NCI-H2227 (cell line): ENCODE measurements around the gene TMEM214.

ENCODE experiments used
- DNase-seq: peaks from one replicate; lab custom pipeline; 2025; ENCODE audit not compliant: unreplicated experiment; lab: John Stamatoyannopoulos, UW

The TMEM214 gene

GRCh38 chr2:27039426-27039825 lies 6.7 kb downstream of the TMEM214 start:
- no peak for DNase-seq

- no peak for DNase-seq
Observed at GRCh38 chr2:27039871-27040270, 7.1 kb downstream of the TMEM214 start.

GRCh38 chr2:27040282-27040681 lies 7.5 kb downstream of the TMEM214 start:
- no peak for DNase-seq

GRCh38 chr2:27041752-27042151 lies 9.0 kb downstream of the TMEM214 start:
- DNase-seq: peak; percentile 39

- peak; percentile 67 for DNase-seq
Observed at GRCh38 chr2:27042159-27042661, 9.4 kb downstream of the TMEM214 start.

GRCh38 chr2:27042985-27043634 lies 10.3 kb downstream of the TMEM214 start:
- DNase-seq: no peak

- DNase-seq: peak; percentile 76
Observed at GRCh38 chr2:27049422-27050280, 16.9 kb downstream of the TMEM214 start.

- peak; percentile 95 for DNase-seq
Observed at GRCh38 chr2:27050281-27050995, 17.7 kb downstream of the TMEM214 start.

- peak; percentile 96 for DNase-seq
Observed at GRCh38 chr2:27050996-27051901, 18.5 kb downstream of the TMEM214 start, which contains the start of gene AGBL5. Gene AGBL5 (plus strand): TSS chr2:27051668. CDS start chr2:27052959, 1,291 bp downstream.

- DNase-seq: peak; percentile 58
Observed at GRCh38 chr2:27051902-27052645, 19.3 kb downstream of the TMEM214 start.

- no peak for DNase-seq
Observed at GRCh38 chr2:27053321-27053720, 20.6 kb downstream of the TMEM214 start.

GRCh38 chr2:27053776-27054175 lies 21.0 kb downstream of the TMEM214 start:
- no peak for DNase-seq

- no peak for DNase-seq
Observed at GRCh38 chr2:27054721-27055120, 22.0 kb downstream of the TMEM214 start.

GRCh38 chr2:27057184-27057583 lies 24.4 kb downstream of the TMEM214 start:
- no peak for DNase-seq

- no peak for DNase-seq
Observed at GRCh38 chr2:27058210-27058609, 25.4 kb downstream of the TMEM214 start.

GRCh38 chr2:27059141-27059820 lies 26.5 kb downstream of the TMEM214 start:
- DNase-seq: no peak

GRCh38 chr2:27060323-27060722 lies 27.6 kb downstream of the TMEM214 start:
- DNase-seq: peak; percentile 38

GRCh38 chr2:27065128-27065527 lies 32.4 kb downstream of the TMEM214 start:
- no peak for DNase-seq

GRCh38 chr2:27067385-27067784 lies 34.6 kb downstream of the TMEM214 start:
- no peak for DNase-seq
